Neural crest cell (in vitro differentiated cells): ENCODE results near the gene AGAP6. TPM values are rescaled to one million over a fixed set of nuclear protein-coding genes. Genes with fewer than 3 reads are reported as not detected.
"Not testable (repeated sequence)": the region's sequence is repeated elsewhere in the genome, so short reads cannot be mapped to it uniquely, and the experiment has no call there.

Source experiments
- DNase-seq: peaks from one replicate; pipeline ENCODE4 v3.0.0; 2021; ENCODE audit warnings: low read depth, mixed read lengths, low spot score
- H3K27ac Mint-ChIP-seq: one replicate; pipeline ENCODE4 v1.8.0; 2021; ENCODE audit warnings: mild to moderate bottlenecking, mixed read lengths; ENCODE audit not compliant: unreplicated experiment
- H3K27me3 Mint-ChIP-seq: 2 replicates; pipeline ENCODE4 v1.8.0; 2021; ENCODE audit warnings: low read depth, mild to moderate bottlenecking, mixed read lengths
- H3K36me3 Mint-ChIP-seq: 2 replicates; pipeline ENCODE4 v1.8.0; 2021; ENCODE audit warnings: low read depth, mild to moderate bottlenecking, mixed read lengths
- H3K4me1 Mint-ChIP-seq: 2 replicates; pipeline ENCODE4 v1.8.0; 2021; ENCODE audit warnings: mixed read lengths
- H3K4me3 Mint-ChIP-seq: one replicate; pipeline ENCODE4 v1.8.0; 2021; ENCODE audit warnings: mild to moderate bottlenecking, mixed read lengths
- H3K9me3 Mint-ChIP-seq: 2 replicates; pipeline ENCODE4 v1.8.0; 2021; ENCODE audit warnings: mixed read lengths
- total RNA-seq: library from RNA; stranded (reverse); gene quantifications from 2 replicates; pipeline ENCODE4 v1.2.1, GENCODE V29; 2021
- TF ChIP-seq, protein P1 (sequence below): fragments of 200-600 bp; sonication (generic); conservative IDR thresholded peaks from 2 replicates; pipeline ENCODE4 v1.5.0; 2021; ENCODE audit warnings: antibody characterized with exemption, mild to moderate bottlenecking

Gene AGAP6
- total RNA-seq, 1 donor from 2014 or later: 18.1 TPM

DNA sequence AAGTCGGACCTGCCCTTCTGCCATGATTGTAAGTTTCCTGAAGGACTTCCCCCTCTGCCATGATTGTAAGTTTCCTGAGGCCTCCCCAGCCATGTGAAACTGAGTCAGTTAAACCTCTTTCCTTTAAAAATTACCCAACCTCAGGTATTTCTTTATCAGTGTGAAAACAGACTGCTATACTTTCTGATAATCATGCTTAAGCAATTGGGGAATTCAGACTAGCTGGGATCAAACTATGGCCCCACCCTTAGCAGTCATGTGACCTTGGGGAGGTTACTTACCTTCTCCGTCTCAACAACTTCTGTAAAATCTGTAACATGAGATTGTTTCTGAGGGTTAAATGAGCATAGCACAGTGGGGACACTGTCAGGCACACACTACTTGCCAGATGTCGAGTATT is 999 bp upstream of the AGAP6 start:
- not testable (repeated sequence) for H3K4me1 Mint-ChIP-seq

DNA sequence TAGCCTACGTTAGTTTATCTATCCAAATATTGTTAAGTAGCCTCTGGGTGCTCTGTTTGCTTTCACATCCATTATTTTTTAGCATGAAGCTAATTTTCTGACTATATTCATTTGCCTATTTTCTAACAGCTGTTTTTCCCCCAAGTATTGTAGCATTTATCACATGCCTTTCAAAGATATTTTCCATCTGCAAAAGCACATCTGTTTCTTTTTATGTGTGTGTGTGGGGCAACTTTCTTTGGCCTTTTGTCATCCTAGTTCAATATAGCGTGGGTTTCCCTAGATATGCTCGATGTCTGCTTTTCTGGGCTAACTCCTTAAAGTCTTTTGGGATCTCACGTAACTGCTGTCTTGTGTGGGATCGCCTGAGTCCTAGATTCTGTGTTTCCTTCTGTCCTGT is 7.1 kb downstream of the AGAP6 start:
- not testable (repeated sequence) for H3K27ac Mint-ChIP-seq

More for the DNA sequence above, 999 bp upstream of the AGAP6 start:
- not testable (repeated sequence) for H3K27me3 Mint-ChIP-seq, H3K9me3 Mint-ChIP-seq, H3K4me3 Mint-ChIP-seq, H3K27ac Mint-ChIP-seq, DNase-seq, H3K36me3 Mint-ChIP-seq

DNA sequence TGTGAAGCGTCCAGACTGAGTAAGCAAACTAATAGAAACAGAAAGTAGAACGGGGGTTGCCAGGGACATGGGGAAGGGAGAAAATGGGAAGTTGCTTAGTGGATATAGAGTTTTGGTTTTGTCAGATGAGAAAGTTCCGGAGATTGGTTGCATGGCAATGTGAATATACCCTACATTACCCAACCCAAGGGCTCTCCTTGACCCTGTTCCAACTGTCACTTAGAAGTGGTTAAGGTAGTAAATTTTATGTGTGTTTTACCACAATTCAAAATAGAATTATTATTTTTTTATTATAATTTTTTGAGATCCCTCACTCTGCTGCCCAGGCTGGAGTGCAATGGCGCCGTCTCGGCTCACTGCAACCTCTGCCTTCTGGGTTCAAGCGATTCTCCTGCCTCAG is 25.8 kb downstream of the AGAP6 start:
- H3K4me1 Mint-ChIP-seq, H3K9me3 Mint-ChIP-seq, H3K36me3 Mint-ChIP-seq, DNase-seq, H3K27ac Mint-ChIP-seq, H3K27me3 Mint-ChIP-seq, H3K4me3 Mint-ChIP-seq: not testable (repeated sequence)

More for the DNA sequence above, 7.1 kb downstream of the AGAP6 start:
- H3K9me3 Mint-ChIP-seq, DNase-seq, H3K4me3 Mint-ChIP-seq, H3K36me3 Mint-ChIP-seq, H3K27me3 Mint-ChIP-seq, H3K4me1 Mint-ChIP-seq: not testable (repeated sequence)

DNA sequence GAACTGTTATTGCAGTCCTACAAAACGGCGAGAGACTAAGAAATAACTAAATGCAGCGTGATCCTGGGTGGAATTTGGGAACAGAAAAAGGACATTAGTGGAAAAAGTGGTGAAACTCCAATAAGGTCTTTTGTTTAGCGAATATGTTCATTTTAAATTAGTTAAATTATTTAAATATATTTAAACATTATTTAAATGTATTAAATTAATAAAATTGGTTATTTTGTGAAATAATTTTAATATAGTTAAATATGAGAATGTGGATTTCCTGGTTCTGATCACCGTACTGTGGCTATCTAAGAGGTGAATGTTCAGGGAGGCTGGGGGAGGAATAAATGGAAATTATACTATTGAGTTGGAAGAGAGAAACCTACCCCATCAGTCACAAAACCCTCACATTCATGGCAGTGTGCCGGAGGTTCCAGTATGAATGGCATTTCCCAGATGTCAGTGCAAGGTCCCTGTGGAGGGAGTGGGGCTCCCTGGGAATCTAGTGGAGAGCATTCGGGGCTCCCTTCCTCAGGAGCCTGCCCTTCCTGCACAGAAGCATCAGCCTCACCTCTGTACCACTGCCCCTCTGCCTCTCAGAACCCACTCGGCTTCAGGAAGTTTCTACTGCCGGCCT is 27.5 kb downstream of the AGAP6 start:
- H3K27me3 Mint-ChIP-seq, H3K36me3 Mint-ChIP-seq, H3K9me3 Mint-ChIP-seq, H3K4me3 Mint-ChIP-seq, DNase-seq, H3K4me1 Mint-ChIP-seq, H3K27ac Mint-ChIP-seq: not testable (repeated sequence)

DNA sequence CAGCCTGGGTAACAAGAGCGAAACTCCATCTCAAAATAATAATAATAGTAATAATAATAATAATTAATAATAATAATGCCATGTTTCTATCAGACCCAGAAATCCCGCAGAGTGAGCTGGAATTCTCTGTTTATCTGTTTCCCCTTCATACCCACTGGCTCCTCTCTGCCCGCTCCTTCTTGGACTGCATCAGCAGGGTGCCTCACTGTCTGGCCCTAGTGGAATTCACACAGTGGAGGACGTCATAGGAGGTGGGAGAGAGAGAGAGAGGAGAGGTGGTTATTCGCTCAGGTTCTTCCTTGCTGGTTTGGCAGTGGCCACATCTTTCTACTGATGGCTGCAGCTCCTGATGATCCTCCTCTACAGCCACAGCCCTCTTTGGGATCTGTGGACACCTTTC is 28.7 kb downstream of the AGAP6 start:
- DNase-seq, H3K27me3 Mint-ChIP-seq, H3K4me1 Mint-ChIP-seq, H3K27ac Mint-ChIP-seq, H3K36me3 Mint-ChIP-seq, H3K9me3 Mint-ChIP-seq, H3K4me3 Mint-ChIP-seq: not testable (repeated sequence)

DNA sequence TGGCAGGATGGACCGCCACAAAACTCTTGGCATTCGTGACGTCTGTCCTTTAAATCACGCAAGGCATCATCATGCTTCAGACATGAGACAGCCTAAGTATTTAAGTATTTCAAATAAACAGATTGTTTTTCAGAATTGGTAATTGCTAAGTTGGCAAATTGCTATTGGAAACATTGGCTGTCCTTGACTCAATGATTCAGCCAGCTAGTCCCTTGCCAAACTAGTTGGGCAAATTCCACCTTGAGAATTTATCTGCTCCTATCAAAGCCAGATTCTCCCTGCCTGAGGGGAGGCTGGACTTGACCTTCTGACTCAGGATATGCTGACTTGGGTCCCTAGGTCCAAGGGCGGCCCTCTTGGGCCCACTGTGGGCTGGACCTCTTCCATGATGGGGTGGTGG is 29.4 kb downstream of the AGAP6 start:
- not testable (repeated sequence) for H3K27me3 Mint-ChIP-seq, H3K9me3 Mint-ChIP-seq, H3K4me3 Mint-ChIP-seq, H3K36me3 Mint-ChIP-seq, H3K27ac Mint-ChIP-seq, H3K4me1 Mint-ChIP-seq, DNase-seq

DNA sequence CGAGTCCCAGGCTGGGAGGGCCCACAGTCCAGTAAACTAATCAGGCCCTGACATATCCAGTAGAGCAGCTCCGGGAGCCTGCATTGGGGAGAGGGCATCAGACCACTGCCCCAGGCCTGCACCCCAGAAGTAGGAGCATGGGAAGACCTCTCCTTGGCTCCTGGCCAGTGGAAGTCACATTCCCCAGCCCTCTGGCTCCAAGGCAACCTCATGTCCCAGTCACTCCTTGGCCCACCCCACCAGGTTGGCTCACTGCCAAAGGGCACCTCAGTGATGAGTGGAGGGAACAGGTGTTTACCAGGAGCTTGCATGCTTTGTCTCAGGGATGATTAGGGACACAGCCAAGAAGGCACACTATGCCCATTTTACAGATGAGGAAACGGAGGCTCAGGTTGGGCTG is 31.1 kb downstream of the AGAP6 start:
- not testable (repeated sequence) for H3K36me3 Mint-ChIP-seq, H3K9me3 Mint-ChIP-seq, H3K27me3 Mint-ChIP-seq, H3K4me1 Mint-ChIP-seq, H3K27ac Mint-ChIP-seq, DNase-seq, H3K4me3 Mint-ChIP-seq

DNA sequence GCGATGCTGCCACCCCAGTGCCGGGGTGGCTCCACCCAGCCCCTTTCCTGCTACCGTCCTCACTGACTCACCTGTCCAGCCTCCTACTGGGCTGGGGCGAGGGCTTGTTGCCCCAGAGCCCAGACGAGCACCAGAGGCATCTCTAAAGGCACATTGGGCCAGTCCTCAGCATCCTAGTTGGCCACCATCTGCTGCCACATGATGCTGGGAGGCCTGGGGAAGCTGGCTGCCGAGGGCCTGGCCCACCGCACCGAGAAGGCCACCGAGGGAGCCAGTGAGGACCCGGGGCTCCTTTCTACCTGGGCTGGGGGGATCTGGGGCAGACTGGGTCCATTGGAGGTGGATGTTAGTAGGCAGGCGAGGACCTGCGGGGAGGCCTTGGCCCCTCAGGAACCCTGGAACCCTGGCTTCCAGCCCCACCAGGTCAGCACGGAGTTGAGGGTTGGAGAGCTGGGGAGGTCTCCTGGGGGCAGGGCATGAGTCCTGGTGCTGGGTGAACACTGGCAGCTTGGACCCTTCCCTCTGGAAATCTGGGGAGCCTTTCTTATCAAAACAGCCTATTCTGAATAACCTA is 32.3 kb downstream of the AGAP6 start:
- not testable (repeated sequence) for H3K4me1 Mint-ChIP-seq, H3K9me3 Mint-ChIP-seq, H3K27me3 Mint-ChIP-seq, H3K27ac Mint-ChIP-seq, DNase-seq, H3K4me3 Mint-ChIP-seq, H3K36me3 Mint-ChIP-seq

DNA sequence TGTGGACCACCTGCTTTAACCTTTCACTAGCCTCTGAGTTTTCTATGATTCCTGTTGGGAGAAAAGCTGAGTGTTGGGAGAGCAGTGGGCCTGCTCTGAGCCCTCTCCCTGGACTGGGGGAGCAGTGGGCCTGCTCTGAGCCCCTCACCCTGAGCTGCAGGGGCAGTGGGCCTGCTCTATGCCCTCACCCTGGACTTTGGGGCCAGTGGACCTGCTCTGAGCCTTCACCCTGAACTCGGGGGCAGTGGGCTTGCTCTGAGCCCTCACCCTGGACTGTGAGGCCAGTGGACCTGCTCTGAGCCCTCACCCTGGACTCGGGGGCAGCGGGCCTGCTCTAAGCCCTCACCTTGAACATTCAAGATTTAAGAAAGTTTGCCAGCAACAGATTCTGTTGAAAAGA is 33.4 kb downstream of the AGAP6 start:
- no peaks in the 10 kb centered on the region for H3K27me3 Mint-ChIP-seq
- no peak overlapping the region for H3K4me3 Mint-ChIP-seq
- H3K9me3 Mint-ChIP-seq: peaks cover 4% of the 10 kb centered on the region
- DNase-seq: no peak
- no peaks in the 10 kb centered on the region for H3K36me3 Mint-ChIP-seq
- H3K27ac Mint-ChIP-seq: no peak overlapping the region
- TF ChIP-seq, protein P1, sequence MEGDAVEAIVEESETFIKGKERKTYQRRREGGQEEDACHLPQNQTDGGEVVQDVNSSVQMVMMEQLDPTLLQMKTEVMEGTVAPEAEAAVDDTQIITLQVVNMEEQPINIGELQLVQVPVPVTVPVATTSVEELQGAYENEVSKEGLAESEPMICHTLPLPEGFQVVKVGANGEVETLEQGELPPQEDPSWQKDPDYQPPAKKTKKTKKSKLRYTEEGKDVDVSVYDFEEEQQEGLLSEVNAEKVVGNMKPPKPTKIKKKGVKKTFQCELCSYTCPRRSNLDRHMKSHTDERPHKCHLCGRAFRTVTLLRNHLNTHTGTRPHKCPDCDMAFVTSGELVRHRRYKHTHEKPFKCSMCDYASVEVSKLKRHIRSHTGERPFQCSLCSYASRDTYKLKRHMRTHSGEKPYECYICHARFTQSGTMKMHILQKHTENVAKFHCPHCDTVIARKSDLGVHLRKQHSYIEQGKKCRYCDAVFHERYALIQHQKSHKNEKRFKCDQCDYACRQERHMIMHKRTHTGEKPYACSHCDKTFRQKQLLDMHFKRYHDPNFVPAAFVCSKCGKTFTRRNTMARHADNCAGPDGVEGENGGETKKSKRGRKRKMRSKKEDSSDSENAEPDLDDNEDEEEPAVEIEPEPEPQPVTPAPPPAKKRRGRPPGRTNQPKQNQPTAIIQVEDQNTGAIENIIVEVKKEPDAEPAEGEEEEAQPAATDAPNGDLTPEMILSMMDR: no peak
- H3K4me1 Mint-ChIP-seq: no peaks in the 10 kb centered on the region

DNA sequence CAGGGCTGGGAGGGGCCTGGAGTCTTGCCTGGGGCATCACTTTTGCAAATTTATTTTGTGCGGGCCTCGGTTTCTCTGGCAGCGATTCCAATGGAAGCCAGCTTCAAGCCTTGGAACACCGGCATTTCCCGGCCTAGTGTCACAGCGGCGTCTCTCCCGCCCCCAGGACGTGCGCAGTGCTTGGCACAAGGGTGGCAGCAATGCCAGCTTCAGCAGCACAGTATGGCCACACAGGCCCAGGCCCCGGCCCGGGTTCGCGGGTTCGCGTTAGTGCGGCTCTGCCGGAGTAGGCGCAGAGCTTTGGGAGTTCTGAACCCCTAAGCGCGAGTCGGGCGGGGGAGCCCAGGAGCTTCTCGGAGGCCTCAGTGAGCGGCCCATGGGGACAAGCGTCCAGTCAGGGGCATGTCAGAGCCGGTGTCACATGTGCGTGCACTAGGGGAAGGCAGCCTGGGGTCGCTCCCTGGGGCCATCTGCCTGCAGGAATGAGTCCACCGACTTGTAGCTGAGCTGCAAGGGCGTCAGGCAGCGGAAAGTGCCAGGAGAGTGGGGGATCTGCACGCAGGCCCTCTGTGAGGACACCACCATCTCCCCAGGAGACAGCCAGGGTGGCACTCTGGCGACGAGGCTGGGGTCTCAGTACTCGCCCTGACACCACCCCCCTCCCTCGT is 36.6 kb downstream of the AGAP6 start:
- not testable (repeated sequence) for H3K9me3 Mint-ChIP-seq, H3K4me3 Mint-ChIP-seq, H3K27ac Mint-ChIP-seq, DNase-seq, H3K36me3 Mint-ChIP-seq, H3K27me3 Mint-ChIP-seq, H3K4me1 Mint-ChIP-seq
